Stomach (tissue), 9 donors: ENCODE results near the gene SLC16A7. TPM values are rescaled to one million over a fixed set of nuclear protein-coding genes. Genes with fewer than 3 reads are reported as not detected.
A peak's percentile ranks its signal among the peaks of the same experiment; 100 is the strongest.

Source experiments
- DNase-seq, 2 donors: peaks; one replicate each; pipeline versions ENCODE4 v3.0.0 to v3.0.0-alpha.2; 2013 to 2019
- H3K27ac ChIP-seq, 5 donors: fragments of 200-600 bp in 4 of 5; sonication (generic) in 4 of 5; one replicate each; pipeline ENCODE4 v1.5.1; 2013 to 2019; ENCODE audit warnings: mild to moderate bottlenecking in 1 of 5, moderate library complexity in 1 of 5
- H3K27me3 ChIP-seq, 3 donors: fragments of 200-600 bp; sonication (generic); one replicate each; pipeline ENCODE4 v1.5.1; 2017 to 2019; ENCODE audit warnings: mixed run types in 1 of 3
- H3K36me3 ChIP-seq, 4 donors: fragments of 200-600 bp; sonication (generic); 1 replicate in 3 of 4; 2 replicates in 1 of 4; pipeline ENCODE4 v1.5.1; 2016 to 2019
- H3K4me1 ChIP-seq, 4 donors: fragments of 200-600 bp; sonication (generic); one replicate each; pipeline ENCODE4 v1.5.1; 2016 to 2019
- H3K4me3 ChIP-seq, 4 donors: fragments of 200-600 bp; sonication (generic) in 3 of 4; one replicate each; pipeline ENCODE4 v1.5.1; 2016 to 2019; ENCODE audit warnings: mild to moderate bottlenecking in 1 of 4
- H3K9me3 ChIP-seq, 4 donors: fragments of 200-600 bp; sonication (generic); one replicate each; pipeline ENCODE4 v1.5.1; 2016 to 2019
- CTCF ChIP-seq, 7 experiments: fragments of 450-650 bp in 4 of 7; fragments of 200-600 bp in 3 of 7; sonication (generic) in 3 of 7; IDR thresholded peaks; one replicate each; pipeline ENCODE4 v1.5.1; 2016 to 2019; ENCODE audit warnings: antibody characterized with exemption in 7 of 7, control low read depth in 2 of 7, mild to moderate bottlenecking in 1 of 7
- EP300 ChIP-seq: sonication (generic); formaldehyde crosslinking; IDR thresholded peaks from one replicate; pipeline ENCODE4 v1.6.1; 2017; ENCODE audit warnings: antibody characterized with exemption
- POLR2A ChIP-seq, 4 donors: fragments of 450-650 bp; IDR thresholded peaks; one replicate each; pipeline ENCODE4 v1.6.1; 2016; ENCODE audit warnings: antibody characterized with exemption in 4 of 4, control low read depth in 2 of 4, mild to moderate bottlenecking in 1 of 4, moderate library complexity in 1 of 4
- POLR2AphosphoS5 ChIP-seq, 3 donors: sonication (generic); formaldehyde crosslinking; IDR thresholded peaks; one replicate each; pipeline ENCODE4 v1.6.1; 2016; ENCODE audit warnings: antibody characterized with exemption in 3 of 3
- WGBS, 5 donors: extraction: QIAGEN DNeasy Blood & Tissue Kit in 3 of 5; methylation state at CpG; one replicate each; pipeline versions ENCODE4 v1.1.5 to v1.1.7; 2013 to 2018; 5-methylcytosine and 5-hydroxymethylcytosine counted together
- intact Hi-C: fragments of 100-400 bp; cut with DNase I; formaldehyde crosslinking; loops from one replicate; pipeline ENCODE4 v1.15.1; 2023; ENCODE audit warnings: low total_unique reads
- polyA plus RNA-seq, 3 donors: library from polyadenylated mRNA; stranded (reverse); fragments of 200-250 nt; gene quantifications; one replicate each; pipeline ENCODE4 v1.2.3, GENCODE V29; 2013
- total RNA-seq, 5 donors: library from RNA; depleted of rRNA; stranded (reverse); fragments of >200 nt; gene quantifications; one replicate each; pipeline versions ENCODE4 v1.1.0 to v1.2.3, GENCODE V29; 2014 to 2016
- donor health status: healthy with polysubstance abuse.
- donor health status: Bipolar disorder and iron deficiency.
- donor health status: healthy.

SLC16A7 gene
- total and polyA plus RNA-seq, 8 donors: 1.8 to 150 (median 10.3) TPM

GRCh38 chr12:59672273-59672672 is 76.4 kb downstream of the SLC16A7 start:
- Histone ChIP-seq H3K4me3 (no peak overlapping the region), H3K27me3 (no peaks in the 10 kb centered on the region), H3K36me3 (peaks cover 0 to 7% (median 0%) of the 10 kb centered on the region in 4 donors), H3K9me3 (peaks cover 0 to 8% (median 2%) of the 10 kb centered on the region in 4 donors), H3K4me1 (peaks cover 0 to 5% (median 0%) of the 10 kb centered on the region in 4 donors), H3K27ac (no peak overlapping the region)
- DNase-seq: no peak
- 90 to 98% (median 95%) methylated on average over 2 of the region's 2 CpGs for WGBS, 5 donors
- intact Hi-C loops: no loop called here
- TF ChIP-seq CTCF (IDR thresholded peaks at IDR 0.05) (no peak), POLR2AphosphoS5 (IDR thresholded peaks at IDR 0.05) (no peak), POLR2A (IDR thresholded peaks at IDR 0.05) (no peak), EP300 (no peak)

- Histone ChIP-seq H3K27ac (no peak overlapping the region), H3K4me3 (no peak overlapping the region), H3K27me3 (no peaks in the 10 kb centered on the region), H3K9me3 (peaks cover 0 to 4% (median 0%) of the 10 kb centered on the region in 4 donors), H3K4me1 (peaks cover 0 to 5% (median 0%) of the 10 kb centered on the region in 4 donors), H3K36me3 (no peaks in the 10 kb centered on the region)
- 82 to 100% (median 95%) methylated on average over 1 of the region's 1 CpG for WGBS, 5 donors
- DNase-seq: no peak
- intact Hi-C loops: no loop called here
- TF ChIP-seq EP300 (no peak), POLR2AphosphoS5 (IDR thresholded peaks at IDR 0.05) (no peak), POLR2A (IDR thresholded peaks at IDR 0.05) (no peak), CTCF (IDR thresholded peaks at IDR 0.05) (no peak)
These were observed 79.6 kb downstream of the SLC16A7 start for GRCh38 chr12:59675461-59675860.

- Histone ChIP-seq H3K4me3 (no peak overlapping the region), H3K27ac (no peak overlapping the region), H3K4me1 (no peaks in the 10 kb centered on the region), H3K9me3 (peaks cover 0 to 4% (median 0%) of the 10 kb centered on the region in 4 donors), H3K27me3 (no peaks in the 10 kb centered on the region), H3K36me3 (no peaks in the 10 kb centered on the region)
- TF ChIP-seq EP300 (no peak), POLR2AphosphoS5 (IDR thresholded peaks at IDR 0.05) (no peak), CTCF (IDR thresholded peaks at IDR 0.05) (no peak)
- WGBS, 5 donors: 57 to 91% (median 62%) methylated on average over 3 of the region's 3 CpGs
- DNase-seq: peak in 1 of 2 donors; percentile 40
- intact Hi-C loops: no loop called here
These were observed 82.0 kb downstream of the SLC16A7 start for GRCh38 chr12:59677857-59678256.

- DNase-seq: no peak
- Histone ChIP-seq H3K9me3 (peaks cover 0 to 4% (median 0%) of the 10 kb centered on the region in 4 donors), H3K4me3 (no peak overlapping the region), H3K4me1 (no peaks in the 10 kb centered on the region), H3K27me3 (no peaks in the 10 kb centered on the region), H3K36me3 (no peaks in the 10 kb centered on the region), H3K27ac (no peak overlapping the region)
- 92 to 100% (median 98%) methylated on average over 2 to 5 of the region's 5 CpGs for WGBS, 5 donors
- TF ChIP-seq POLR2AphosphoS5 (IDR thresholded peaks at IDR 0.05) (no peak), EP300 (no peak), POLR2A (IDR thresholded peaks at IDR 0.05) (no peak), CTCF (IDR thresholded peaks at IDR 0.05) (no peak)
- intact Hi-C loops: no loop called here
These were observed 83.1 kb downstream of the SLC16A7 start for GRCh38 chr12:59678759-59679411.
